Caco-2 (cell line): ENCODE measurements around the gene DUSP1. TPM values are rescaled to one million over a fixed set of nuclear protein-coding genes. Genes with fewer than 3 reads are reported as not detected.

Source experiments
- BruUV-seq: library from RNA; stranded (reverse); fragments of 400-500 nt; replicated peaks from 2 replicates; lab custom pipeline; 2021; lab: Mats Ljungman, UMichigan
- CTCF ChIA-PET: fragments of 300-600 bp; sonication (Branson Sonifier 250); formaldehyde crosslinking; loops from one replicate; lab custom pipeline; 2022; ENCODE audit warnings: antibody characterized with exemption; lab: Charles Lee
- POLR2A ChIA-PET: fragments of 300-600 bp; sonication (Branson Sonifier 250); formaldehyde crosslinking; loops from one replicate; lab custom pipeline; 2022; ENCODE audit warnings: antibody characterized with exemption; lab: Charles Lee
- DNase-seq, 2 experiments: peaks; one replicate each; pipeline versions ENCODE4 v3.0.0 to v3.0.0-alpha.2; 2020 to 2022
- H3K27me3 ChIP-seq: replicated peaks from 2 replicates; pipeline ENCODE4 v1.6.0; 2011; ENCODE audit warnings: low read length; ENCODE audit not compliant: control insufficient read depth, insufficient read depth
- H3K36me3 ChIP-seq: 2 replicates; pipeline ENCODE4 v1.5.1; 2011; ENCODE audit warnings: low read length; ENCODE audit not compliant: control insufficient read depth, insufficient read depth
- H3K4me1 ChIP-seq: fragments of 250-450 bp; sonication (Bioruptor Pico); 2 replicates; pipeline ENCODE4 v1.5.1; 2020; ENCODE audit warnings: mild to moderate bottlenecking
- H3K4me3 ChIP-seq: 2 replicates; pipeline ENCODE4 v1.5.1; 2011; ENCODE audit warnings: low read depth, mild to moderate bottlenecking, control low read depth, low read length
- H3K9me3 ChIP-seq: fragments of 250-450 bp; sonication (Bioruptor Pico); 2 replicates; pipeline ENCODE4 v1.5.1; 2020; ENCODE audit warnings: mild to moderate bottlenecking, moderate library complexity
- H3K27ac Mint-ChIP-seq: one replicate; pipeline ENCODE4 v1.8.0; 2022; ENCODE audit warnings: mixed read lengths; ENCODE audit not compliant: unreplicated experiment
- H3K27me3 Mint-ChIP-seq: one replicate; pipeline ENCODE4 v1.8.0; 2022; ENCODE audit warnings: mixed read lengths; ENCODE audit not compliant: insufficient read depth, unreplicated experiment
- H3K36me3 Mint-ChIP-seq: one replicate; pipeline ENCODE4 v1.8.0; 2022; ENCODE audit warnings: mild to moderate bottlenecking, mixed read lengths; ENCODE audit not compliant: insufficient read depth, unreplicated experiment
- H3K4me1 Mint-ChIP-seq: one replicate; pipeline ENCODE4 v1.8.0; 2022; ENCODE audit warnings: low read depth, mixed read lengths; ENCODE audit not compliant: unreplicated experiment
- H3K4me3 Mint-ChIP-seq: one replicate; pipeline ENCODE4 v1.8.0; 2022; ENCODE audit warnings: mild to moderate bottlenecking, moderate library complexity, mixed read lengths; ENCODE audit not compliant: unreplicated experiment
- H3K9me3 Mint-ChIP-seq: one replicate; pipeline ENCODE4 v1.8.0; 2022; ENCODE audit warnings: mixed read lengths; ENCODE audit not compliant: unreplicated experiment
- intact Hi-C: fragments of 100-400 bp; cut with micrococcal nuclease; formaldehyde crosslinking; loops from one replicate; pipeline ENCODE4 v1.10.0; 2022; ENCODE audit not compliant: unreplicated experiment
- total RNA-seq: library from RNA; stranded (reverse); gene quantifications from 2 replicates; pipeline ENCODE4 v1.2.3, GENCODE V29; 2022
- TF ChIP-seq, protein P1 (sequence below), 2 experiments: fragments of 200-600 bp in 1 of 2; IDR thresholded peaks; 1 replicate in 1 of 2; 2 replicates in 1 of 2; pipeline versions ENCODE4 v1.5.1 to v1.8.0; 2011 to 2022; ENCODE audit warnings: antibody characterized with exemption in 1 of 2, control low read depth in 1 of 2, inconsistent platforms in 1 of 2, low read depth in 1 of 2, low read length in 1 of 2, mild to moderate bottlenecking in 1 of 2, moderate library complexity in 1 of 2; ENCODE audit not compliant: insufficient read depth in 1 of 2, severe bottlenecking in 1 of 2, unreplicated experiment in 1 of 2

The DUSP1 gene
- total RNA-seq, 1 experiment from 2014 or later: 28.3 TPM

DNA sequence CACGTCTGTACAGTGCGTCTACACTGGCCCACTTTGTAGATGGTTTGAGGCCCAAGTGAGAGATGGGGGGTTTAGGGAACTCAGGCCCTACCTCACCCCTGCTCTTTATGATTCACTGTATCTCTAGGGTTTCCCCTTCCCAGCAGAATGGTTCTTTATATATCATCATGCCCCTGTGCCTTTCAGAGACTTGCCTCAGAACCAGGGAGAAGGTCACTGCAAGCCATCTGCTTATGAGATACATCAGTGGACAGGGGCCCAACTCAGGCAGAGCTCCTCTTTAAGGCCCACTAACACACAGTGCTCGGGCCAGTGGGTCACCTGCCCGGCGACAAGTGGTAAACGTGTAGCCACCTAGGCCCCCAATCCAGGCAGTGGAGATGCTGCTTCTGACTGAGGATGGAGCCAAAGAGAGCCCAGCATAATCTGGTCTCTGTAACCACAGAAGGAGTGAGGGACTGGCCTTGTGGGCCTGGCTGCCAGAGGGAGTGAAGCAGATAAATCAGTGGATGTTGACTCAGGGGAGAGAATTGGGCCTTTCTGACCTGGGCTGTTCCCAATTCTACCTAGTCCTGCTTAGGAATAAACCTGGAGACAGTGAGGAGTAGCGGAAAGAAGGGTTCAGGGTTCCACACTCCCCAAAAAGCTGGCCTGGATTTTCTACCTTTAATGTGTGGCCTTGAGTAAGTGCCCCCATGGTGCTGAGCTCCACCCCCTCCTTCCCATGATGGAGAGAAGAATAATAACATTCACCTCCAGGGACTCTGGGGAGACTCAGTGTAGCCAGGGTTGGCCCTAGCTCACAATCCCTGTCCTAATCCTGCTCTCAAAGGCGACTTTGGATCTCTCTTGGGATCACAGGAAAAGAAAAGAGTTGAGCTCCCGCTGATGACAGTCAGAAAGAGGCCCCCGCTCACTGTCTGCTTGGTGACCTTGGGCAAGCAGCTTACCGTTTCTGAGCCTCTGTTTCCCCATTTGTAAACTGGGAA lies 2.8 kb upstream of the DUSP1 start:
- peaks cover 67% of the 10 kb centered on the region for H3K4me1 ChIP-seq
- peaks cover 2% of the 10 kb centered on the region; the same call in 1 of the 2 replicates for H3K36me3 ChIP-seq
- peak overlapping the region; percentile 96 for H3K27ac Mint-ChIP-seq
- no peak for DNase-seq
- no peaks in the 10 kb centered on the region for H3K27me3 Mint-ChIP-seq
- TF ChIP-seq, protein P1, sequence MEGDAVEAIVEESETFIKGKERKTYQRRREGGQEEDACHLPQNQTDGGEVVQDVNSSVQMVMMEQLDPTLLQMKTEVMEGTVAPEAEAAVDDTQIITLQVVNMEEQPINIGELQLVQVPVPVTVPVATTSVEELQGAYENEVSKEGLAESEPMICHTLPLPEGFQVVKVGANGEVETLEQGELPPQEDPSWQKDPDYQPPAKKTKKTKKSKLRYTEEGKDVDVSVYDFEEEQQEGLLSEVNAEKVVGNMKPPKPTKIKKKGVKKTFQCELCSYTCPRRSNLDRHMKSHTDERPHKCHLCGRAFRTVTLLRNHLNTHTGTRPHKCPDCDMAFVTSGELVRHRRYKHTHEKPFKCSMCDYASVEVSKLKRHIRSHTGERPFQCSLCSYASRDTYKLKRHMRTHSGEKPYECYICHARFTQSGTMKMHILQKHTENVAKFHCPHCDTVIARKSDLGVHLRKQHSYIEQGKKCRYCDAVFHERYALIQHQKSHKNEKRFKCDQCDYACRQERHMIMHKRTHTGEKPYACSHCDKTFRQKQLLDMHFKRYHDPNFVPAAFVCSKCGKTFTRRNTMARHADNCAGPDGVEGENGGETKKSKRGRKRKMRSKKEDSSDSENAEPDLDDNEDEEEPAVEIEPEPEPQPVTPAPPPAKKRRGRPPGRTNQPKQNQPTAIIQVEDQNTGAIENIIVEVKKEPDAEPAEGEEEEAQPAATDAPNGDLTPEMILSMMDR (IDR thresholded peaks at IDR 0.05; ENCODE audit: insufficient read depth in 1 of 2, low read depth in 1 of 2, low read length in 1 of 2, severe bottlenecking in 1 of 2, unreplicated experiment in 1 of 2): no peak
- ChIA-PET POLR2A (interaction anchor here (0.6 to 4.5 kb wide), 3 partner anchors 86 to 179 kb away, joined by 3 to 94 read pairs (median 30); no protein-coding TSS in a partner anchor), CTCF (interaction anchor here (3.3 kb wide), 2 partner anchors 59 to 86 kb away, joined by 31 to 40 read pairs; no protein-coding TSS in a partner anchor)
- BruUV-seq: no TSS peak
- H3K36me3 Mint-ChIP-seq: peaks cover 39% of the 10 kb centered on the region
- H3K4me3 ChIP-seq: no peak overlapping the region
- H3K27me3 ChIP-seq: no peaks in the 10 kb centered on the region
- no peaks in the 10 kb centered on the region for H3K9me3 ChIP-seq
- H3K4me3 Mint-ChIP-seq: peak overlapping the region; percentile 89
- intact Hi-C loops: loop anchor here (5.0 kb wide), 1 partner anchor 44 kb away; no protein-coding TSS in a partner anchor
- no peaks in the 10 kb centered on the region for H3K9me3 Mint-ChIP-seq
- peaks cover 32% of the 10 kb centered on the region for H3K4me1 Mint-ChIP-seq

DNA sequence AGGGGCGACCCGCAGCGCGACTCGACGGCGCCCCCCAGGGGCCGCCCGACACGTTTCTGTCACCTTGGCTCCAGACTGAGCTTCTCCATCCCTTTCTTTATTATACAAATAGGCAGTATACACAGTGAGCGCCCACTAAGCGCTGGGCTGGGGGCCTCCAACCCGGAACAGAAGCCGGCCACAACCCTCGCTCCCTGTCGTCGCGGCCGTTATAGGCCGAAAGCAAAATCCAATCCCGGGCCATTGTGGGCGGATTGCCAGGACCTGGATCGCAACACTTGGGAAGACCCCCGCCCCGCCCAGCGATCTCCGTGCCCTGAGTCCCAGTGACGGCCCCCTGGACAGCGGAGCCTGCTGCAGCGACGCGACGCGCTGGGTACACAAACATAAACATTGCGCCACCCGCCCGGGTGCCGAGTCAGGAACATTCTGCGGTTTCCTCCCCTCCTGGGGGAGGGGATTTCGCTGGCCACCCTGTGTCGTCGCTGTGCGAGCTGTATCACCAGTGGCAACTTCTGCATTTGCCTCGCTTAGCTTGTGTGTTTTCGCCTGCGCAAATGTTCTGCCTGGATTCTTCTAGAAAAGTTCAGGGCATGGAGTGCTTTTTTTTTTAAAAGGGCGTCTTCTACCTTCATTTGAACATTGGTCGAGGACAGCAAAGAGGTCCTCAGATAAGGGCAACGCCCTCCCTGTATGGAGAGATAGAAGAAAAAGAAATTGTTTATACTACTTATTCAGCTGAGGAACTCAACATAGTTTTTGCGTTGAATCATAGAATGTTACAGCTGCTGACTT lies 1.3 kb upstream of the DUSP1 start:
- Histone ChIP-seq H3K4me3 (peak overlapping the region; percentile 84), H3K27me3 (no peaks in the 10 kb centered on the region), H3K4me1 (peaks cover 56% of the 10 kb centered on the region), H3K9me3 (no peaks in the 10 kb centered on the region), H3K36me3 (peaks cover 5% of the 10 kb centered on the region; the same call in 1 of the 2 replicates)
- POLR2A ChIA-PET: interaction anchor here (0.5 to 4.5 kb wide), 17 partner anchors 8 to 558 kb away, joined by 3 to 94 read pairs (median 5); partner anchors contain the start of genes ERGIC1 and RPL26L1
- Mint-ChIP-seq H3K4me1 (peaks cover 37% of the 10 kb centered on the region), H3K9me3 (no peaks in the 10 kb centered on the region), H3K36me3 (peaks cover 53% of the 10 kb centered on the region), H3K4me3 (peak overlapping the region; percentile 89), H3K27me3 (no peaks in the 10 kb centered on the region), H3K27ac (peak overlapping the region; percentile 96)
- peak; percentile 91 to 94 for DNase-seq
- intact Hi-C loops: loop anchor here (1.0 to 5.0 kb wide), 5 partner anchors 45 to 130 kb away; partner anchors contain the start of gene ERGIC1
- BruUV-seq: no TSS peak
- TF ChIP-seq, protein P1 (IDR thresholded peaks at IDR 0.05; ENCODE audit: insufficient read depth in 1 of 2, low read depth in 1 of 2, low read length in 1 of 2, severe bottlenecking in 1 of 2, unreplicated experiment in 1 of 2): peak; percentile 94
- CTCF ChIA-PET: interaction anchor here (0.6 to 3.3 kb wide), 14 partner anchors 18 to 313 kb away, joined by 3 to 40 read pairs (median 4); partner anchors contain the start of gene ERGIC1
